Prostate gland (tissue), 2 donors: ENCODE results near the gene OR13C9.
"Not testable (repeated sequence)": the region's sequence is repeated elsewhere in the genome, so short reads cannot be mapped to it uniquely, and the experiment has no call there.

Source experiments
- POLR2A ChIP-seq: fragments of 450-650 bp; IDR thresholded peaks from one replicate; pipeline ENCODE4 v1.6.1; 2016; ENCODE audit warnings: antibody characterized with exemption, mild to moderate bottlenecking
- POLR2AphosphoS5 ChIP-seq: sonication (generic); formaldehyde crosslinking; IDR thresholded peaks from one replicate; pipeline ENCODE4 v1.6.1; 2017; ENCODE audit warnings: antibody characterized with exemption
- TF ChIP-seq, protein P1 (sequence below), 4 experiments: fragments of 200-600 bp in 2 of 4; fragments of 450-650 bp in 2 of 4; sonication (generic) in 2 of 4; IDR thresholded peaks; 1 replicate in 3 of 4; 2 replicates in 1 of 4; pipeline ENCODE4 v1.5.1; 2016 to 2019; ENCODE audit warnings: antibody characterized with exemption in 4 of 4, mild to moderate bottlenecking in 2 of 4, moderate library complexity in 2 of 4

DNA sequence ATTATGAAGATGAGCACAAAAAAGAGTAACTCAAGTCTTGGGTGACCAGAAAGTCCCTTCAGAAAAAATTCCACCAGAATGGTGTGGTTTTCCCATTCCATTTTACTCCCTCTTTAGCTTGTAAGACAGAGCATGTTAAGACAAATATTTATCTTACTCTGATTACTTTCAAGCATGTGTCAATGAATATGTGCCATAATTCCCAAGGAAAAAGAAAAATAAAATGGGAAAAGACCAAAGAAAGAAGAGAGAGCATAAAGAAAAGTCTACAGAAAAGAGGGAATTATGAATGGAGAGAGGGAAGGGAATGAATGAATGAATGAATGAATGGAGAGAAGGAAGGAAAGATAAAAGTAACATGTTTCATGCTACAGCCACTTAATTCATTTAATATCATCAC, 18.7 kb downstream of the OR13C9 start, which contains the start of gene OR13C5:
- TF ChIP-seq, protein P1, sequence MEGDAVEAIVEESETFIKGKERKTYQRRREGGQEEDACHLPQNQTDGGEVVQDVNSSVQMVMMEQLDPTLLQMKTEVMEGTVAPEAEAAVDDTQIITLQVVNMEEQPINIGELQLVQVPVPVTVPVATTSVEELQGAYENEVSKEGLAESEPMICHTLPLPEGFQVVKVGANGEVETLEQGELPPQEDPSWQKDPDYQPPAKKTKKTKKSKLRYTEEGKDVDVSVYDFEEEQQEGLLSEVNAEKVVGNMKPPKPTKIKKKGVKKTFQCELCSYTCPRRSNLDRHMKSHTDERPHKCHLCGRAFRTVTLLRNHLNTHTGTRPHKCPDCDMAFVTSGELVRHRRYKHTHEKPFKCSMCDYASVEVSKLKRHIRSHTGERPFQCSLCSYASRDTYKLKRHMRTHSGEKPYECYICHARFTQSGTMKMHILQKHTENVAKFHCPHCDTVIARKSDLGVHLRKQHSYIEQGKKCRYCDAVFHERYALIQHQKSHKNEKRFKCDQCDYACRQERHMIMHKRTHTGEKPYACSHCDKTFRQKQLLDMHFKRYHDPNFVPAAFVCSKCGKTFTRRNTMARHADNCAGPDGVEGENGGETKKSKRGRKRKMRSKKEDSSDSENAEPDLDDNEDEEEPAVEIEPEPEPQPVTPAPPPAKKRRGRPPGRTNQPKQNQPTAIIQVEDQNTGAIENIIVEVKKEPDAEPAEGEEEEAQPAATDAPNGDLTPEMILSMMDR (IDR thresholded peaks at IDR 0.05): not testable (repeated sequence)
- TF ChIP-seq POLR2AphosphoS5, POLR2A: not testable (repeated sequence)
